GM19035 (cell line): ENCODE results near the gene C1orf35.

Source experiments
- ATAC-seq: cut with Tn5 transposase; IDR thresholded peaks from one replicate; pipeline ENCODE4 v1.9.1; 2021; ENCODE audit not compliant: unreplicated experiment

The C1orf35 gene

GRCh38 chr1:228079601-228080263 is 23.4 kb downstream of the C1orf35 start:
- no peak for ATAC-seq

- no peak for ATAC-seq
Observed at GRCh38 chr1:228079013-228079412, 24.1 kb downstream of the C1orf35 start.

GRCh38 chr1:228077565-228078330 is 25.4 kb downstream of the C1orf35 start:
- no peak for ATAC-seq

- ATAC-seq, result no peak
Observed at GRCh38 chr1:228076796-228077430, 26.2 kb downstream of the C1orf35 start.

- no peak for ATAC-seq
Observed at GRCh38 chr1:228075801-228076271, 27.3 kb downstream of the C1orf35 start.

- no peak for ATAC-seq
Observed at GRCh38 chr1:228074954-228075730, 28.0 kb downstream of the C1orf35 start.

- ATAC-seq, result no peak
Observed at GRCh38 chr1:228073857-228074545, 29.1 kb downstream of the C1orf35 start.

GRCh38 chr1:228073061-228073856 is 29.9 kb downstream of the C1orf35 start:
- no peak for ATAC-seq

GRCh38 chr1:228072658-228073043 is 30.5 kb downstream of the C1orf35 start:
- ATAC-seq, result no peak

- ATAC-seq, result no peak
Observed at GRCh38 chr1:228071839-228072657, 31.1 kb downstream of the C1orf35 start.

GRCh38 chr1:228070851-228071250 is 32.3 kb downstream of the C1orf35 start:
- no peak for ATAC-seq

GRCh38 chr1:228070173-228070572 is 33.0 kb downstream of the C1orf35 start:
- ATAC-seq, result no peak

GRCh38 chr1:228068359-228068758 is 34.8 kb downstream of the C1orf35 start:
- ATAC-seq, result no peak

- no peak for ATAC-seq
Observed at GRCh38 chr1:228066891-228067654, 36.1 kb downstream of the C1orf35 start.

GRCh38 chr1:228066416-228066815 is 36.7 kb downstream of the C1orf35 start:
- no peak for ATAC-seq

- ATAC-seq, result no peak
Observed at GRCh38 chr1:228065543-228066347, 37.4 kb downstream of the C1orf35 start.
